ACC112 (cell line): ENCODE data around the gene MFRP.
"Not testable (repeated sequence)": the region's sequence is repeated elsewhere in the genome, so short reads cannot be mapped to it uniquely, and the experiment has no call there.

ENCODE experiments used
- H2AFZ ChIP-seq: fragments of 200-600 bp; sonication (generic); one replicate; pipeline ENCODE4 v1.6.0; 2017; ENCODE audit warnings: antibody characterized with exemption, low read length; ENCODE audit not compliant: unreplicated experiment
- H3K27ac ChIP-seq: fragments of 200-600 bp; sonication (generic); 2 replicates; pipeline ENCODE4 v1.5.1; 2014; ENCODE audit warnings: low read depth, mild to moderate bottlenecking, antibody characterized with exemption, low read length, moderate library complexity
- H3K27me3 ChIP-seq: fragments of 200-600 bp; sonication (generic); 2 replicates; pipeline ENCODE4 v1.6.1; 2014; ENCODE audit warnings: mild to moderate bottlenecking, antibody characterized with exemption, low read length, moderate library complexity, mixed read lengths; ENCODE audit not compliant: insufficient read depth
- H3K36me3 ChIP-seq: fragments of 200-600 bp; sonication (generic); 2 replicates; pipeline ENCODE4 v1.6.1; 2016; ENCODE audit warnings: mild to moderate bottlenecking, antibody characterized with exemption, low read length, moderate library complexity, mixed read lengths; ENCODE audit not compliant: insufficient read depth
- H3K4me1 ChIP-seq: fragments of 200-600 bp; sonication (generic); one replicate; pipeline ENCODE4 v1.6.1; 2016; ENCODE audit warnings: low read length, mixed read lengths; ENCODE audit not compliant: insufficient read depth, unreplicated experiment, control insufficient read depth
- H3K4me3 ChIP-seq: fragments of 200-600 bp; sonication (generic); 2 replicates; pipeline ENCODE4 v1.5.1; 2014; ENCODE audit warnings: mild to moderate bottlenecking, low read depth, low read length
- H3K79me2 ChIP-seq: fragments of 200-600 bp; sonication (generic); one replicate; pipeline ENCODE4 v1.6.0; 2016; ENCODE audit warnings: low read length; ENCODE audit not compliant: control insufficient read depth, unreplicated experiment, insufficient read depth

The MFRP gene

GRCh38 chr11:119346605-119347004 is at the start of gene MFRP:
TSS of gene MFRP (minus strand) at chr11:119346705. CDS start at chr11:119346513, 192 bp downstream.
- no peak within 1 kb of the TSS for H3K27ac ChIP-seq
- H2AFZ ChIP-seq, result no peak within 1 kb of the TSS
- peaks cover 12% of the 10 kb centered on the region for H3K27me3 ChIP-seq
- no peaks in the 10 kb centered on the region for H3K4me1 ChIP-seq
- H3K79me2 ChIP-seq, result no peaks in the 10 kb centered on the region
- no peaks in the 10 kb centered on the region for H3K36me3 ChIP-seq
- H3K4me3 ChIP-seq, result no peak within 1 kb of the TSS

DNA sequence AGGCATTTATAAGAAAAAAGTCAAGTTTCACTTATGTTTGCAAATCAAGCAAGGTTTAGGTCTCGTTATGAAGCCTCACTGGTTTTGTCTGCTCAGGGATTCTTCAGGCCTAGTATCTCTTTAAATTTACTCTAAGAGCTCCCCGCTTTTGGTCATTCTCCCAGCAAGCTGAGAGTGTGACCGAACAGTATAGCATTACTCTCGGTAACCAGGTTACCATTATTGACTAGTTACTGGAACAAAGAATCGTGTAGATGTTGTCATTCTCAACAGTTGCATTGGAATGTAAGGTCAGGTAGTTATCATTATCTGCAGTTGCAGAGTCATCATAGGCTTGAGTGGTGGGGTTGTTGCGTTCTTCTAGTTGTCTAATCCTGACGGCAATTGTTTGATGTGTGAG is 44.8 kb upstream of the MFRP start:
- peaks cover 10% of the 10 kb centered on the region; the same call in 1 of the 2 replicates for H3K27me3 ChIP-seq
- H3K4me3 ChIP-seq, result no peak overlapping the region
- H3K79me2 ChIP-seq, result no peaks in the 10 kb centered on the region
- no peak overlapping the region for H2AFZ ChIP-seq
- H3K4me1 ChIP-seq, result no peaks in the 10 kb centered on the region
- no peaks in the 10 kb centered on the region for H3K36me3 ChIP-seq
- H3K27ac ChIP-seq, result no peak overlapping the region

DNA sequence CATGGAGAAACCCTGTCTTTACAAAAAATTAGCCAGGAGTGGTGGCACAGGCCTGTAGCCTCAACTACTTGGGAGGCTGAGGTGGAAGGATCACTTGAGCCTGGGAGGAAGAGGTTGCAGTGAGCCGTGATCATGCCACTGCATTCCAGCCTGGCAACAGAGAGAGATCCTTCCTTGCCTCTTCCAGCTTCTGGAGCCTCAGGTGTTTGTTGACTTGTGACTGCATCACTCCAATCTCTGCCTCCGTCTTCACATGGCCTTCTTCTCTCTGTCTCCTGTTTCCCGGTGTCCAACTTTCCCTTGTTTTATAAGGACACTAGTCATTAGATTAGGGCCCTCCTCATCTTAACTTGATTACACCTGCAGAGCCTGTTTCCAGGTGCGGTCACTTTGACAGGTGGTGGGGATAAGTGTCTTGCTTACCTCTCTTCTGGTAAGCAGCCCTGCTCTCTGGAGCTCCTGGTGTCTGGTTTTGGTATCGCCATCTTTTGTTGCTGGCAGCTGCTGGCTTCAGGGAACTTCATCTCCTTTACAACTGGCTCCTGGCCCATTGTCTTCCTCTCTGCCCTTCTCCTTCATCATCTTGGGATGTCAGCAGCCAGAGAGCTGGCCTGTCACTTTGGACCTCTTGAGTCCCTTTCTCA is 43.2 kb upstream of the MFRP start:
- Histone ChIP-seq H3K27me3 (peaks cover 7% of the 10 kb centered on the region; the same call in 1 of the 2 replicates), H2AFZ (no peak overlapping the region), H3K36me3 (no peaks in the 10 kb centered on the region), H3K27ac (no peak overlapping the region), H3K79me2 (no peaks in the 10 kb centered on the region), H3K4me3 (no peak overlapping the region), H3K4me1 (no peaks in the 10 kb centered on the region)

DNA sequence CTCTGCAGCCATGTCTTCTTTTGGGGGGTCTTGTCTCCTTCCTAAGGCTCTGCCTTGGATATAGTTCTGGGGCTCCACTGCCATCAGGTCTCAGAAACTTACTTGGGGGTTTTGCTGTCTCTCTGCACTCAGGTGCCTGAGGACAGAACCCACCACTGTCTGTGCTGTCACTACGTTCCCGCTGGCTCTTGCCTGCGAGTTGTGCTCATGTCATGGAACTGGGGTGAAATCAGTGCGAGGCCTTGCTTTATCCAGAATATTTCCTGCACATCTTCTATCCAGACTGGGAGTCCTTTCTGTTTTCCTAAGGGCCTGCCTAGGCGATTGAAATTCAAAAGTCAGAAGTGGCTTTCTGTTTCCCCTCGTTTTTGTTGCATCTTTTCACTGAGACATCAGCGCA is 41.6 kb upstream of the MFRP start:
- Histone ChIP-seq H3K27ac (no peak overlapping the region), H3K79me2 (no peaks in the 10 kb centered on the region), H3K36me3 (no peaks in the 10 kb centered on the region), H3K27me3 (peaks cover 13% of the 10 kb centered on the region; the same call in 1 of the 2 replicates), H3K4me1 (no peaks in the 10 kb centered on the region), H3K4me3 (no peak overlapping the region), H2AFZ (no peak overlapping the region)

- H3K79me2 ChIP-seq, result no peaks in the 10 kb centered on the region
- no peaks in the 10 kb centered on the region for H3K36me3 ChIP-seq
Measured at GRCh38 chr11:119384332-119384731, 37.8 kb upstream of the MFRP start.

GRCh38 chr11:119382513-119382912 is 36.0 kb upstream of the MFRP start:
- H3K27ac ChIP-seq, H3K79me2 ChIP-seq, H3K36me3 ChIP-seq: not testable (repeated sequence)
- Histone ChIP-seq H3K27me3 (peaks cover 16% of the 10 kb centered on the region; the same call in 1 of the 2 replicates), H2AFZ (peak overlapping the region; percentile 72), H3K4me3 (peak overlapping the region; percentile 81), H3K4me1 (peaks cover 10% of the 10 kb centered on the region)

More at GRCh38 chr11:119384332-119384731, 37.8 kb upstream of the MFRP start:
- H3K4me1 ChIP-seq, result peaks cover 5% of the 10 kb centered on the region
- H2AFZ ChIP-seq, result no peak overlapping the region
- no peak overlapping the region for H3K4me3 ChIP-seq
- peaks cover 16% of the 10 kb centered on the region; the same call in 1 of the 2 replicates for H3K27me3 ChIP-seq
- H3K27ac ChIP-seq, result no peak overlapping the region

GRCh38 chr11:119382101-119382500 is 35.6 kb upstream of the MFRP start:
- H3K4me3 ChIP-seq, result peak overlapping the region; percentile 81
- H2AFZ ChIP-seq, result peak overlapping the region; percentile 72
- H3K27me3 ChIP-seq, result peaks cover 16% of the 10 kb centered on the region; the same call in 1 of the 2 replicates
- H3K36me3 ChIP-seq, result no peaks in the 10 kb centered on the region
- peaks cover 14% of the 10 kb centered on the region for H3K4me1 ChIP-seq
- H3K79me2 ChIP-seq, result no peaks in the 10 kb centered on the region
- H3K27ac ChIP-seq, result 0 out of 2 replicates have a peak overlapping the region, but pooled peaks have one; percentile 14

DNA sequence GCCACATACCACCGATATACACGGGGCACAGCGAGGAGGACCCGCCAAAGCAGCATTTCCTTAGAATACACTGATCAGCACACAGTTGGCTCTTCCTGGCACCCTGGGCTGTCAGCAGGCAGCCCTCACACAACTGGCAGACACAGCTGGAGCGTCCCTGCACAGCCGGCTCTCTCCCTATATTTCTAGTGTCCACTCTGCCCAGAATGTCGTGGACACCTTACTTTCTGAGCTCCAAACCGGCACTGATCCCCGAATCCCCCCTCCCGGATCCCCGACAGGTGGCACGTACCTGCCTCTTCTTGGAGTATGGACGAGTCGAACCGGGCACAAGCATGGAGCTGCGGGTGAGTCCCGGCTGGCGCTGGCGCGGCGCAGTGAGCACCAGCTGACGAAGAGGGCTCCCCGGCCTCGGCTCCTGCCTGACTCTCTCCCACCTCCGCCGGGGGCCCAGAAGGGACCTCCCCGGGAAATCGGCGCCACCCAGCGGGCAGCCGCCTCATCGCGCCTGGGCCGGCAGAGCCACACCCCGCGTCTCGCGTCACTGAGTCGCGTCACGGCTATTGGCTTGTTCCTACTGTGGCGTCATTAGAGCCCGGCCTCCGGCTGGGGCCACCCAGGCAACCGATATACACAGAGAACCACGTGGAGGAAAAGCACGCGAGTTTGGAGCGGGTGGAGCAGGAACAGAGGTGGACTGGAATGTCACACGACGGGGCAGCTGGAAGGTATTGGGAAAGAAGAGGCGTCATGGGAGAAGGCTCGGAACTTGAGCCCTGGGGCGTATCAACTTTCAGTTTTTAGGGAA is 34.9 kb upstream of the MFRP start, which contains the start of gene USP2:
TSS of gene USP2 (minus strand) at position 510 of the 808 bp plus-strand sequence. CDS start 8,210 bp downstream, outside the sequence.
- peaks cover 20% of the 10 kb centered on the region for H3K4me1 ChIP-seq
- H3K27ac ChIP-seq, result 0 out of 2 replicates have a peak within 1 kb of the TSS, but pooled peaks have one; percentile 14
- H3K36me3 ChIP-seq, result no peaks in the 10 kb centered on the region
- H3K27me3 ChIP-seq, result peaks cover 16% of the 10 kb centered on the region; the same call in 1 of the 2 replicates
- no peaks in the 10 kb centered on the region for H3K79me2 ChIP-seq
- H3K4me3 ChIP-seq, result peak within 1 kb of the TSS; percentile 81
- H2AFZ ChIP-seq, result peak within 1 kb of the TSS; percentile 72

DNA sequence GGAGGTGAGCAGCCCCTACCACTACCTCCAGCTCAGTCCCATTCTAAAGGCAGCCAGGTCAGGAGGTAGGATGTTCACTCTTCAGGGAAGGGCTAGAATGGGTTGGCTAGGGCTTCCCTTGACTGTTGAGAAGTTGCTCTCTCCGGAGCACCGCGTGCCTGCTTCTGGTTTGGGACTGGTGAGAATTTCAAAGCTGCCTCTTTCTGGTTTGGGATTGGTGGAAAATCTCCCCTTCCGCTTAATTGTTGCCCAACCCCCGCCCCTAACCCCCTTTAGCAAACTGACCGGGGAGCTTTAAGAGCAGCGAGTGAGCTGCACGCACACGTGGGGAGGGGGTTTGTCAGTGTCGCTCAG is 34.3 kb upstream of the MFRP start:
- H3K27me3 ChIP-seq, result peaks cover 16% of the 10 kb centered on the region; the same call in 1 of the 2 replicates
- no peak overlapping the region for H2AFZ ChIP-seq
- H3K36me3 ChIP-seq, result no peaks in the 10 kb centered on the region
- H3K79me2 ChIP-seq, result no peaks in the 10 kb centered on the region
- peak overlapping the region; percentile 81; the same call in 1 of the 2 replicates for H3K4me3 ChIP-seq
- H3K4me1 ChIP-seq, result peaks cover 26% of the 10 kb centered on the region
- H3K27ac ChIP-seq, result no peak overlapping the region

DNA sequence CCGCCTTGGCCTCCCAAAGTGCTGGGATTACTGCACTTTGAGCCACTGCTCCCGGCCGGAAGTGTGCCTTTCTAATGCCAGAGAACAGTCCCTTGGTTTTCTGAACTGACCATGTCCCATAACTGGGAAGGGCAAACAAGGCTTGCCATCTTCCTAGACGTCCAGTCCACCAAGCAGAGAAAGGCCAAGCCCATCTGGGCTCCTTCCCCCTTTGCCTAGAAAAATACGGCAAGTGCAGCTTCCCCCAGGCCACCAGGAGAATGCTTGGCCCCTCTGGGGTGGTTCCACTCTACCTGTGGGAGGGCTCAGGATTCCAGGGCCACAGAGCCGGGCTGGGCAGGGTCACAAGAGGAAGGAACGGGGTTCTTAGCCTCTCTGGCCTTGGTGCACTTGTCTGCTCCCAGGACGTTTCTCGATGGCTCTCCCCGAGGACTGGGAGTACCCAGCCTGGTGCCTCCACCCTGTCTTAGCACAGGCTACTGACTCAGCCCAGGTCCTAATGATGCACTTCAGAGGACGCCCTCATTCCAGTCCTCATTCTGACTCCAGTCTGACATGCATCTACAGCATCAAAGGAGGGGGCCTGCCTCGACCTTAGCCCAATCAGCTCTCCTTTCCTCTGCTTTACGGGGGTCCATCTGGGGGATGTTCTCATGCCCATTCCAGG is 33.8 kb upstream of the MFRP start:
- no peak overlapping the region for H2AFZ ChIP-seq
- no peaks in the 10 kb centered on the region for H3K36me3 ChIP-seq
- no peak overlapping the region for H3K27ac ChIP-seq
- peaks cover 16% of the 10 kb centered on the region; the same call in 1 of the 2 replicates for H3K27me3 ChIP-seq
- no peak overlapping the region for H3K4me3 ChIP-seq
- peaks cover 31% of the 10 kb centered on the region for H3K4me1 ChIP-seq
- H3K79me2 ChIP-seq, result no peaks in the 10 kb centered on the region
